ENCODE results near the gene ZNF280D.

DNA sequence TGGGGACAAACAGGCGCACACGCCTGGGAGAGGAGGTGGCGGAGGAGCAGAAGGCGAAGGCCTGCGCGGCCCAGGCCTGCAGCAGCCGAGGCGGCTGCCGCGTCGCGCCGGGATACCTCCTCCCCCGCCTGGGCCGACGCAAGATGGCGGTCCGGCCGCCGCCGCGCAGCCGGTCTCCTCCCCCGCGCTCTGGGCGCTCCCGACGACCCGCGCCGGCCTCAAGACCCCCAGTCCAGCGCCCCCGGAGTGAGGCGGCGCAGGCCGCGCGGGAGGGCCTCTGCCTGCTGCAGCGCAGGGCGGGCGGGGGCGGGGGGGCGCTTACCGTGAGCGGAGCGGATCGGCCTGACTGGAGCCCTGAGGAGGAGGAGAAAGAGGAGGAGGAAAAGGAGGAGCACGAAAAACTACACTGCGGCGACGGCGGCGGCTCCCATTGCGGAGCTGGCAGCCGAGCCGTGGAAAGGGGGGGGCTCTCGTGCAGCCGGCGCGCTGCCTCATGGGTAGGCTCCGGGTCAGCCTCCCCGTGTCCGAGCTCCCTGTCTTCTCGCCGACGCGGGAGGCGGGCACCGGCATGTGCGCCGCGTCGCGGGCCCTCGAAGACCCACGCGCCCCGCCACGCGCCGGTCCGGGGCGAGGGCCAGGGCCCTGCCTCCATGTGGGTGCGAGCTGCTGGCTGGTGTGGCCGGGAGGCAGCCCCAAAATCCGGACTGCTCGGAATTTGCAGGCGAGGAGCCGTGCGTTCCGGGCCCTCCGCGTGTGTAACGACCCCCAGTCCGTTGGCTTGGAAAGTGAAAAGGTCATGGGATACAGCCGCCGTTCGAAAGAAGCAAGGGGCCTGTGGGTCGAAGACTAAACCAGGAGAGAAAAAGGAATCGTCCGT, at the start of gene ZNF280D:
- TF ChIP-seq, protein P1, sequence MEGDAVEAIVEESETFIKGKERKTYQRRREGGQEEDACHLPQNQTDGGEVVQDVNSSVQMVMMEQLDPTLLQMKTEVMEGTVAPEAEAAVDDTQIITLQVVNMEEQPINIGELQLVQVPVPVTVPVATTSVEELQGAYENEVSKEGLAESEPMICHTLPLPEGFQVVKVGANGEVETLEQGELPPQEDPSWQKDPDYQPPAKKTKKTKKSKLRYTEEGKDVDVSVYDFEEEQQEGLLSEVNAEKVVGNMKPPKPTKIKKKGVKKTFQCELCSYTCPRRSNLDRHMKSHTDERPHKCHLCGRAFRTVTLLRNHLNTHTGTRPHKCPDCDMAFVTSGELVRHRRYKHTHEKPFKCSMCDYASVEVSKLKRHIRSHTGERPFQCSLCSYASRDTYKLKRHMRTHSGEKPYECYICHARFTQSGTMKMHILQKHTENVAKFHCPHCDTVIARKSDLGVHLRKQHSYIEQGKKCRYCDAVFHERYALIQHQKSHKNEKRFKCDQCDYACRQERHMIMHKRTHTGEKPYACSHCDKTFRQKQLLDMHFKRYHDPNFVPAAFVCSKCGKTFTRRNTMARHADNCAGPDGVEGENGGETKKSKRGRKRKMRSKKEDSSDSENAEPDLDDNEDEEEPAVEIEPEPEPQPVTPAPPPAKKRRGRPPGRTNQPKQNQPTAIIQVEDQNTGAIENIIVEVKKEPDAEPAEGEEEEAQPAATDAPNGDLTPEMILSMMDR (conservative IDR thresholded peaks at IDR 0.05 in 1 of 2, IDR thresholded peaks at IDR 0.05 in 1 of 2; ENCODE audit: extremely low read depth in 1 of 2, insufficient read depth in 1 of 2, low read depth in 1 of 2, low read length in 2 of 2): no peak
- no peak for TF ChIP-seq EZH2 (IDR thresholded peaks at IDR 0.05; ENCODE audit: borderline replicate concordance, low read length)

Measured in mammary epithelial cell (primary cell).